ENCODE data around the gene ALDOB. TPM values are rescaled to one million over a fixed set of nuclear protein-coding genes. Genes with fewer than 3 reads are reported as not detected.

Gene ALDOB
- total and polyA plus RNA-seq, 2 experiments from 2014 or later, result not detected

DNA sequence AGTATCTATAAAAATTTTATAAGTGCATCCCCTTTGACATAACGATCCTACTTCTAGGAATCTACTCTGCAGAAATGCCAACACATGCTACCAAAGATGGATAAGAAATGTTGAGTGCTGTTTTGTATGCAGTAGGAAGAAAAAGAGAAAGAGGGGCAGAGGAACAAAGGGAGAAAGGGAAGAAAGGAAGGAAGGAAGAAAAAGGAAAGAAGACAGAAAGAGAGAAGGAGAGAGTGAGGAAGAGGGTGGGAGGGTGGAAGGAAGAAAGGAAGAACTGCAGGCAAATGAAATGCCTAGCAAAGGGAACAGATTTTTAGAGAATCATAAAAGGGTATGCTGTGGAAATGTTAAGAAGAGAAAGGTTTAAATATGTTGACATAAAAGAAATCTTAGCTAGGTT lies 48.5 kb upstream of the ALDOB start (continued):
- TF ChIP-seq, protein P1, sequence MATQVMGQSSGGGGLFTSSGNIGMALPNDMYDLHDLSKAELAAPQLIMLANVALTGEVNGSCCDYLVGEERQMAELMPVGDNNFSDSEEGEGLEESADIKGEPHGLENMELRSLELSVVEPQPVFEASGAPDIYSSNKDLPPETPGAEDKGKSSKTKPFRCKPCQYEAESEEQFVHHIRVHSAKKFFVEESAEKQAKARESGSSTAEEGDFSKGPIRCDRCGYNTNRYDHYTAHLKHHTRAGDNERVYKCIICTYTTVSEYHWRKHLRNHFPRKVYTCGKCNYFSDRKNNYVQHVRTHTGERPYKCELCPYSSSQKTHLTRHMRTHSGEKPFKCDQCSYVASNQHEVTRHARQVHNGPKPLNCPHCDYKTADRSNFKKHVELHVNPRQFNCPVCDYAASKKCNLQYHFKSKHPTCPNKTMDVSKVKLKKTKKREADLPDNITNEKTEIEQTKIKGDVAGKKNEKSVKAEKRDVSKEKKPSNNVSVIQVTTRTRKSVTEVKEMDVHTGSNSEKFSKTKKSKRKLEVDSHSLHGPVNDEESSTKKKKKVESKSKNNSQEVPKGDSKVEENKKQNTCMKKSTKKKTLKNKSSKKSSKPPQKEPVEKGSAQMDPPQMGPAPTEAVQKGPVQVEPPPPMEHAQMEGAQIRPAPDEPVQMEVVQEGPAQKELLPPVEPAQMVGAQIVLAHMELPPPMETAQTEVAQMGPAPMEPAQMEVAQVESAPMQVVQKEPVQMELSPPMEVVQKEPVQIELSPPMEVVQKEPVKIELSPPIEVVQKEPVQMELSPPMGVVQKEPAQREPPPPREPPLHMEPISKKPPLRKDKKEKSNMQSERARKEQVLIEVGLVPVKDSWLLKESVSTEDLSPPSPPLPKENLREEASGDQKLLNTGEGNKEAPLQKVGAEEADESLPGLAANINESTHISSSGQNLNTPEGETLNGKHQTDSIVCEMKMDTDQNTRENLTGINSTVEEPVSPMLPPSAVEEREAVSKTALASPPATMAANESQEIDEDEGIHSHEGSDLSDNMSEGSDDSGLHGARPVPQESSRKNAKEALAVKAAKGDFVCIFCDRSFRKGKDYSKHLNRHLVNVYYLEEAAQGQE (IDR thresholded peaks at IDR 0.05; ENCODE audit: unreplicated experiment), result no peak

DNA sequence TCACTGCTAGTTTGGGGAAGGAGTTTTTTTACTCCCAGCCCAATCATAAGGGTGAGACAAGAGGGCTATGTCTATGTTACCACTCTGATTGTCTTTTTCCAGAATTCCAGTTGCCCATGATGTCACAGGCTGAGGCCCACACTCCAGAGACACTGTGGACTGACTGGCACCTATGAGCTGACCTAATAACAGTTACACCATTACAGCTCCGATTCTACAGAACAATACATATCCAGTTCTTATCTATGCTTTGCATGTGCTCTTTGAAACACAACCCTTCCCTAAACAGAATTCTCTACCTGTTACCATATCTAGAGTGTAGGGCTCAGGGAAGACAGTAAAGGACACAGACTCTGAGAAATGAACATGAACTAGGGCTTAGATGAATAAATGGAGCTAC lies 45.7 kb upstream of the ALDOB start:
- peaks cover 7% of the 10 kb centered on the region for H3K36me3 Mint-ChIP-seq (ENCODE audit: low read depth)
- ATAC-seq, result no peak
- Histone ChIP-seq H3F3A (replicated peaks; ENCODE audit: low read depth) (no peaks in the 10 kb centered on the region), H3K4me3 (no peak overlapping the region), H3K27ac (ENCODE audit: low read depth) (no peak overlapping the region), H3K79me2 (replicated peaks; ENCODE audit: insufficient read depth) (peaks cover 30% of the 10 kb centered on the region), H2AFZ (no peak overlapping the region), H3K9me2 (ENCODE audit: insufficient read depth) (no peaks in the 10 kb centered on the region; the same call in 1 of the 2 replicates), H3K4me2 (no peak overlapping the region), H3K36me3 (ENCODE audit: insufficient read depth) (no peaks in the 10 kb centered on the region), H4K20me1 (replicated peaks; ENCODE audit: insufficient read depth) (0 out of 2 replicates have a peak, but pooled peaks cover 4% of the 10 kb centered on the region), H3K4me1 (ENCODE audit: insufficient read depth) (peaks cover 24% of the 10 kb centered on the region), H3K27me3 (ENCODE audit: insufficient read depth) (peaks cover 15% of the 10 kb centered on the region)
- no peak for DNase-seq (ENCODE audit: low spot score)
- peaks cover 8% of the 10 kb centered on the region for H3K27me3 Mint-ChIP-seq (ENCODE audit: insufficient read depth, low read depth, poor library complexity)
- H3K9me3 Mint-ChIP-seq, result no peaks in the 10 kb centered on the region
- H3K27ac Mint-ChIP-seq, result no peak overlapping the region; the same call in 1 of the 2 replicates
- peaks cover 44% of the 10 kb centered on the region for H3K4me1 Mint-ChIP-seq
- TF ChIP-seq EZH2 (IDR thresholded peaks at IDR 0.05; ENCODE audit: low read depth, unreplicated experiment), result no peak
- TF ChIP-seq ZNF114 (CRISPR knock-in tag; IDR thresholded peaks at IDR 0.05), result no peak
- TF ChIP-seq JUNB (IDR thresholded peaks at IDR 0.05; ENCODE audit: unreplicated experiment), result no peak
- TF ChIP-seq, protein P1 (IDR thresholded peaks at IDR 0.05; ENCODE audit: unreplicated experiment), result no peak
- TF ChIP-seq, protein P2, sequence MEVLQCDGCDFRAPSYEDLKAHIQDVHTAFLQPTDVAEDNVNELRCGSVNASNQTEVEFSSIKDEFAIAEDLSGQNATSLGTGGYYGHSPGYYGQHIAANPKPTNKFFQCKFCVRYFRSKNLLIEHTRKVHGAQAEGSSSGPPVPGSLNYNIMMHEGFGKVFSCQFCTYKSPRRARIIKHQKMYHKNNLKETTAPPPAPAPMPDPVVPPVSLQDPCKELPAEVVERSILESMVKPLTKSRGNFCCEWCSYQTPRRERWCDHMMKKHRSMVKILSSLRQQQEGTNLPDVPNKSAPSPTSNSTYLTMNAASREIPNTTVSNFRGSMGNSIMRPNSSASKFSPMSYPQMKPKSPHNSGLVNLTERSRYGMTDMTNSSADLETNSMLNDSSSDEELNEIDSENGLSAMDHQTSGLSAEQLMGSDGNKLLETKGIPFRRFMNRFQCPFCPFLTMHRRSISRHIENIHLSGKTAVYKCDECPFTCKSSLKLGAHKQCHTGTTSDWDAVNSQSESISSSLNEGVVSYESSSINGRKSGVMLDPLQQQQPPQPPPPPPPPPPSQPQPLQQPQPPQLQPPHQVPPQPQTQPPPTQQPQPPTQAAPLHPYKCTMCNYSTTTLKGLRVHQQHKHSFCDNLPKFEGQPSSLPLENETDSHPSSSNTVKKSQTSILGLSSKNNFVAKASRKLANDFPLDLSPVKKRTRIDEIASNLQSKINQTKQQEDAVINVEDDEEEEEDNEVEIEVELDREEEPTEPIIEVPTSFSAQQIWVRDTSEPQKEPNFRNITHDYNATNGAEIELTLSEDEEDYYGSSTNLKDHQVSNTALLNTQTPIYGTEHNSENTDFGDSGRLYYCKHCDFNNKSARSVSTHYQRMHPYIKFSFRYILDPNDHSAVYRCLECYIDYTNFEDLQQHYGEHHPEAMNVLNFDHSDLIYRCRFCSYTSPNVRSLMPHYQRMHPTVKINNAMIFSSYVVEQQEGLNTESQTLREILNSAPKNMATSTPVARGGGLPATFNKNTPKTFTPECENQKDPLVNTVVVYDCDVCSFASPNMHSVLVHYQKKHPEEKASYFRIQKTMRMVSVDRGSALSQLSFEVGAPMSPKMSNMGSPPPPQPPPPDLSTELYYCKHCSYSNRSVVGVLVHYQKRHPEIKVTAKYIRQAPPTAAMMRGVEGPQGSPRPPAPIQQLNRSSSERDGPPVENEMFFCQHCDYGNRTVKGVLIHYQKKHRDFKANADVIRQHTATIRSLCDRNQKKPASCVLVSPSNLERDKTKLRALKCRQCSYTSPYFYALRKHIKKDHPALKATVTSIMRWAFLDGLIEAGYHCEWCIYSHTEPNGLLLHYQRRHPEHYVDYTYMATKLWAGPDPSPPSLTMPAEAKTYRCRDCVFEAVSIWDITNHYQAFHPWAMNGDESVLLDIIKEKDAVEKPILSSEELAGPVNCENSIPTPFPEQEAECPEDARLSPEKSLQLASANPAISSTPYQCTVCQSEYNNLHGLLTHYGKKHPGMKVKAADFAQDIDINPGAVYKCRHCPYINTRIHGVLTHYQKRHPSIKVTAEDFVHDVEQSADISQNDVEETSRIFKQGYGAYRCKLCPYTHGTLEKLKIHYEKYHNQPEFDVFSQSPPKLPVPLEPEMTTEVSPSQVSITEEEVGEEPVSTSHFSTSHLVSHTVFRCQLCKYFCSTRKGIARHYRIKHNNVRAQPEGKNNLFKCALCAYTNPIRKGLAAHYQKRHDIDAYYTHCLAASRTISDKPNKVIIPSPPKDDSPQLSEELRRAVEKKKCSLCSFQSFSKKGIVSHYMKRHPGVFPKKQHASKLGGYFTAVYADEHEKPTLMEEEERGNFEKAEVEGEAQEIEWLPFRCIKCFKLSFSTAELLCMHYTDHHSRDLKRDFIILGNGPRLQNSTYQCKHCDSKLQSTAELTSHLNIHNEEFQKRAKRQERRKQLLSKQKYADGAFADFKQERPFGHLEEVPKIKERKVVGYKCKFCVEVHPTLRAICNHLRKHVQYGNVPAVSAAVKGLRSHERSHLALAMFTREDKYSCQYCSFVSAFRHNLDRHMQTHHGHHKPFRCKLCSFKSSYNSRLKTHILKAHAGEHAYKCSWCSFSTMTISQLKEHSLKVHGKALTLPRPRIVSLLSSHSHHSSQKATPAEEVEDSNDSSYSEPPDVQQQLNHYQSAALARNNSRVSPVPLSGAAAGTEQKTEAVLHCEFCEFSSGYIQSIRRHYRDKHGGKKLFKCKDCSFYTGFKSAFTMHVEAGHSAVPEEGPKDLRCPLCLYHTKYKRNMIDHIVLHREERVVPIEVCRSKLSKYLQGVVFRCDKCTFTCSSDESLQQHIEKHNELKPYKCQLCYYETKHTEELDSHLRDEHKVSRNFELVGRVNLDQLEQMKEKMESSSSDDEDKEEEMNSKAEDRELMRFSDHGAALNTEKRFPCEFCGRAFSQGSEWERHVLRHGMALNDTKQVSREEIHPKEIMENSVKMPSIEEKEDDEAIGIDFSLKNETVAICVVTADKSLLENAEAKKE (CRISPR knock-in tag; IDR thresholded peaks at IDR 0.05), result no peak
- TF ChIP-seq NANOG (IDR thresholded peaks at IDR 0.05; ENCODE audit: borderline replicate concordance), result no peak
- no peak for TF ChIP-seq EZH2phosphoT487 (IDR thresholded peaks at IDR 0.05; ENCODE audit: unreplicated experiment)
- H3K4me3 Mint-ChIP-seq, result no peak overlapping the region
